ENCODE measurements around the gene MFAP5. TPM values are rescaled to one million over a fixed set of nuclear protein-coding genes. Genes with fewer than 3 reads are reported as not detected.

MFAP5 gene
- total RNA-seq, 1 experiment from 2014 or later, result 0.61 TPM

GRCh38 chr12:8677362-8677761 lies 14.7 kb upstream of the MFAP5 start:
- no peak for DNase-seq
- peaks cover 7% of the 10 kb centered on the region for H3K4me1 Mint-ChIP-seq (ENCODE audit: low read depth, unreplicated experiment)
- POLR2A ChIA-PET, result no interaction called here
- H3K4me3 Mint-ChIP-seq (ENCODE audit: unreplicated experiment), result no peak overlapping the region
- H3K9me3 ChIP-seq, result no peaks in the 10 kb centered on the region
- no peak for TF ChIP-seq CTCF (IDR thresholded peaks at IDR 0.05; ENCODE audit: insufficient read depth in 1 of 2, low read depth in 1 of 2, low read length in 1 of 2, severe bottlenecking in 1 of 2, unreplicated experiment in 1 of 2)
- BruUV-seq (replicated peaks), result no TSS peak
- no peaks in the 10 kb centered on the region for H3K9me3 Mint-ChIP-seq (ENCODE audit: unreplicated experiment)
- H3K4me1 ChIP-seq, result peaks cover 8% of the 10 kb centered on the region; the same call in 1 of the 2 replicates
- H3K27ac Mint-ChIP-seq (ENCODE audit: unreplicated experiment), result no peak overlapping the region
- CTCF ChIA-PET, result no interaction called here
- peaks cover 7% of the 10 kb centered on the region for H3K27me3 Mint-ChIP-seq (ENCODE audit: insufficient read depth, unreplicated experiment)
- intact Hi-C loops (cut with micrococcal nuclease; ENCODE audit: unreplicated experiment), result no loop called here
- no peaks in the 10 kb centered on the region for H3K27me3 ChIP-seq (replicated peaks; ENCODE audit: control insufficient read depth, insufficient read depth, low read length)
- H3K36me3 ChIP-seq (ENCODE audit: control insufficient read depth, insufficient read depth, low read length), result no peaks in the 10 kb centered on the region
- no peak overlapping the region for H3K4me3 ChIP-seq (ENCODE audit: low read depth, low read length)
- no peaks in the 10 kb centered on the region for H3K36me3 Mint-ChIP-seq (ENCODE audit: insufficient read depth, unreplicated experiment)

GRCh38 chr12:8676651-8677050 lies 14.0 kb upstream of the MFAP5 start:
- CTCF ChIA-PET, result interaction anchor here (1.2 kb wide), 1 partner anchor 20 kb away, joined by 6 read pairs; no protein-coding TSS in a partner anchor
- POLR2A ChIA-PET, result no interaction called here
- Mint-ChIP-seq H3K4me3 (ENCODE audit: unreplicated experiment) (no peak overlapping the region), H3K36me3 (ENCODE audit: insufficient read depth, unreplicated experiment) (no peaks in the 10 kb centered on the region), H3K27ac (ENCODE audit: unreplicated experiment) (no peak overlapping the region), H3K9me3 (ENCODE audit: unreplicated experiment) (no peaks in the 10 kb centered on the region), H3K4me1 (ENCODE audit: low read depth, unreplicated experiment) (peaks cover 7% of the 10 kb centered on the region), H3K27me3 (ENCODE audit: insufficient read depth, unreplicated experiment) (peaks cover 7% of the 10 kb centered on the region)
- no peak for TF ChIP-seq CTCF (IDR thresholded peaks at IDR 0.05; ENCODE audit: insufficient read depth in 1 of 2, low read depth in 1 of 2, low read length in 1 of 2, severe bottlenecking in 1 of 2, unreplicated experiment in 1 of 2)
- no TSS peak for BruUV-seq (replicated peaks)
- DNase-seq, result no peak
- Histone ChIP-seq H3K4me3 (ENCODE audit: low read depth, low read length) (no peak overlapping the region), H3K36me3 (ENCODE audit: control insufficient read depth, insufficient read depth, low read length) (no peaks in the 10 kb centered on the region), H3K27me3 (replicated peaks; ENCODE audit: control insufficient read depth, insufficient read depth, low read length) (no peaks in the 10 kb centered on the region), H3K9me3 (no peaks in the 10 kb centered on the region), H3K4me1 (peaks cover 8% of the 10 kb centered on the region; the same call in 1 of the 2 replicates)
- intact Hi-C loops (cut with micrococcal nuclease; ENCODE audit: unreplicated experiment), result no loop called here

DNA sequence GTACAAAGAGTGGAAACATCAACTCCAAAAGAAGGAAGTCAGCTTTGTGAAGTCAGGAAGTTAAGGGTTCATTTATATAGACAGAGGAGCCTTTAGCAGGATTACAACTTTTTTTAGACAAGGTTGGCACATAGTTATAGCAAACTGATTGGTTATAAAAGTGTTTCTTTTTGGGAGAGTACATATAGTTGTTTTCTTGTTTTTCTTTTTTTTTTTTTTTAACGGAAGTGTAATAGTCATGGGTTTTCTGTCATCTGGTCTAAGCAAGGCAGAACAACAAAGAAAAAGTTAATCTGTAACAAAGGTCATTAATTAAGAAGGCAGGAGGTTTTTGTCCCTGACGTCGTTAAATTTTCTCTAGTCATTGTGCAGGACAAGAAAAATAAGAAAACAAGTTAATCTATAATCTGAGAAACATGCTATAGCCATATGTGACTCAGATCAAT lies 13.0 kb upstream of the MFAP5 start:
- no peak for DNase-seq
- Mint-ChIP-seq H3K4me3 (ENCODE audit: unreplicated experiment) (no peak overlapping the region), H3K27ac (ENCODE audit: unreplicated experiment) (no peak overlapping the region), H3K4me1 (ENCODE audit: low read depth, unreplicated experiment) (no peaks in the 10 kb centered on the region), H3K27me3 (ENCODE audit: insufficient read depth, unreplicated experiment) (peaks cover 7% of the 10 kb centered on the region), H3K36me3 (ENCODE audit: insufficient read depth, unreplicated experiment) (no peaks in the 10 kb centered on the region), H3K9me3 (ENCODE audit: unreplicated experiment) (no peaks in the 10 kb centered on the region)
- no TSS peak for BruUV-seq (replicated peaks)
- H3K4me3 ChIP-seq (ENCODE audit: low read depth, low read length), result no peak overlapping the region
- H3K4me1 ChIP-seq, result 0 out of 2 replicates have a peak, but pooled peaks cover 4% of the 10 kb centered on the region
- ChIA-PET POLR2A (no interaction called here), CTCF (no interaction called here)
- H3K36me3 ChIP-seq (ENCODE audit: control insufficient read depth, insufficient read depth, low read length), result no peaks in the 10 kb centered on the region
- intact Hi-C loops (cut with micrococcal nuclease; ENCODE audit: unreplicated experiment), result no loop called here
- H3K9me3 ChIP-seq, result no peaks in the 10 kb centered on the region
- H3K27me3 ChIP-seq (replicated peaks; ENCODE audit: control insufficient read depth, insufficient read depth, low read length), result no peaks in the 10 kb centered on the region
- TF ChIP-seq CTCF (IDR thresholded peaks at IDR 0.05; ENCODE audit: insufficient read depth in 1 of 2, low read depth in 1 of 2, low read length in 1 of 2, severe bottlenecking in 1 of 2, unreplicated experiment in 1 of 2), result no peak
